DND-41 (cell line): Measurements from ENCODE around the gene WDR7.

Experiments used
- ATAC-seq: fragments of 200-7000 bp; cut with Tn5 transposase; 3 replicates; pipeline ENCODE4 v1.9.1; 2021; ENCODE audit warnings: low read depth; ENCODE audit not compliant: insufficient read depth
- DNase-seq: peaks from one replicate; pipeline ENCODE4 v3.0.0-alpha.2; 2020
- H2AFZ ChIP-seq: 2 replicates; pipeline ENCODE4 v1.6.0; 2012; ENCODE audit warnings: low read depth, low read length
- H3K27ac ChIP-seq: 2 replicates; pipeline ENCODE4 v1.5.1; 2012; ENCODE audit warnings: low read length, inconsistent platforms
- H3K27me3 ChIP-seq: fragments of 200-600 bp; sonication (generic); 2 replicates; pipeline ENCODE4 v1.6.0; 2012; ENCODE audit warnings: low read length, mild to moderate bottlenecking, inconsistent platforms; ENCODE audit not compliant: insufficient read depth, poor library complexity
- H3K36me3 ChIP-seq: 2 replicates; pipeline ENCODE4 v1.5.1; 2012; ENCODE audit warnings: low read length, inconsistent platforms; ENCODE audit not compliant: insufficient read depth
- H3K4me1 ChIP-seq: 2 replicates; pipeline ENCODE4 v1.5.1; 2012; ENCODE audit warnings: mild to moderate bottlenecking, low read length; ENCODE audit not compliant: insufficient read depth
- H3K4me2 ChIP-seq: 2 replicates; pipeline ENCODE4 v1.6.0; 2012; ENCODE audit warnings: mild to moderate bottlenecking, moderate library complexity, low read length, inconsistent platforms; ENCODE audit not compliant: insufficient read depth
- H3K4me3 ChIP-seq, 2 experiments: fragments of 200-600 bp in 1 of 2; shearing (Covaris generic) in 1 of 2; 2 replicates each; pipeline ENCODE4 v1.5.1; 2012 to 2016; ENCODE audit warnings: inconsistent platforms in 2 of 2, low read length in 2 of 2, mild to moderate bottlenecking in 2 of 2, low read depth in 1 of 2, moderate library complexity in 1 of 2
- H3K79me2 ChIP-seq: 2 replicates; pipeline ENCODE4 v1.6.0; 2012; ENCODE audit warnings: low read length, inconsistent platforms; ENCODE audit not compliant: insufficient read depth
- H3K9ac ChIP-seq: 2 replicates; pipeline ENCODE4 v1.6.0; 2012; ENCODE audit warnings: low read depth, mild to moderate bottlenecking, inconsistent platforms, low read length, moderate library complexity
- H3K9me3 ChIP-seq: 2 replicates; pipeline ENCODE4 v1.5.1; 2012; ENCODE audit warnings: low read length, moderate library complexity, mild to moderate bottlenecking, inconsistent platforms; ENCODE audit not compliant: insufficient read depth, severe bottlenecking
- H4K20me1 ChIP-seq: 2 replicates; pipeline ENCODE4 v1.6.0; 2012; ENCODE audit warnings: low read length; ENCODE audit not compliant: insufficient read depth
- EZH2 ChIP-seq: IDR thresholded peaks from 3 replicates; pipeline ENCODE4 v1.6.1; 2012; ENCODE audit warnings: borderline replicate concordance, low read depth, mild to moderate bottlenecking, moderate library complexity, low read length, inconsistent platforms; ENCODE audit not compliant: severe bottlenecking
- TF ChIP-seq, protein P1 (sequence below): IDR thresholded peaks from 2 replicates; pipeline ENCODE4 v1.5.1; 2012; ENCODE audit warnings: borderline replicate concordance, low read length, moderate library complexity, mild to moderate bottlenecking; ENCODE audit not compliant: poor library complexity, severe bottlenecking; ENCODE audit errors: extremely low read depth

WDR7 gene

DNA sequence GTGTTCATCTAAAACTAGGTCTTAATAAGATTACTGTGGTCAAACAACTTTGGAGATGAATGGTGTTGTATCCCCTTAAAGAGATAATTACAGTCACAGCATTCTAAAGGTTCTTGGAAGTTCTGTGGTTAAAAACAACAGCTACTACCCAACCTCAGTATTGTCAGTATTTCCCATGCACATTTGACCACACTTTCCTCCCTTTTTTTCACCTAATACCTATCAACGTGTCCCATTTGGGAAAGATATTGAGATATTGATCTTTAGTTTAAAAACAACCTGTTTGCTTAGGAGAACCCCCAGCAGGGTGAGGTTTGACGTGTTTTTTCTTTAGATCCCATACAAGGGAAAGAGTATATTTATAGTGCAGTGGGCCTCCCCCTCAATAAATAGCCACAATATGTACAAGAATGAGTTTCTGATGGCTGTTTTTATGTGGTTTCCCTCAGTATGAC is 65.6 kb downstream of the WDR7 start:
- Histone ChIP-seq H4K20me1 (no peaks in the 10 kb centered on the region), H3K27ac (no peak overlapping the region), H3K9ac (no peak overlapping the region), H3K4me3 (no peak overlapping the region), H3K27me3 (no peaks in the 10 kb centered on the region), H3K9me3 (no peaks in the 10 kb centered on the region), H3K4me2 (no peak overlapping the region), H2AFZ (no peak overlapping the region), H3K4me1 (no peaks in the 10 kb centered on the region), H3K36me3 (peaks cover 3% of the 10 kb centered on the region; the same call in 1 of the 2 replicates), H3K79me2 (no peaks in the 10 kb centered on the region)
- peak; percentile 54 for ATAC-seq
- no peak for DNase-seq
- TF ChIP-seq, protein P1, sequence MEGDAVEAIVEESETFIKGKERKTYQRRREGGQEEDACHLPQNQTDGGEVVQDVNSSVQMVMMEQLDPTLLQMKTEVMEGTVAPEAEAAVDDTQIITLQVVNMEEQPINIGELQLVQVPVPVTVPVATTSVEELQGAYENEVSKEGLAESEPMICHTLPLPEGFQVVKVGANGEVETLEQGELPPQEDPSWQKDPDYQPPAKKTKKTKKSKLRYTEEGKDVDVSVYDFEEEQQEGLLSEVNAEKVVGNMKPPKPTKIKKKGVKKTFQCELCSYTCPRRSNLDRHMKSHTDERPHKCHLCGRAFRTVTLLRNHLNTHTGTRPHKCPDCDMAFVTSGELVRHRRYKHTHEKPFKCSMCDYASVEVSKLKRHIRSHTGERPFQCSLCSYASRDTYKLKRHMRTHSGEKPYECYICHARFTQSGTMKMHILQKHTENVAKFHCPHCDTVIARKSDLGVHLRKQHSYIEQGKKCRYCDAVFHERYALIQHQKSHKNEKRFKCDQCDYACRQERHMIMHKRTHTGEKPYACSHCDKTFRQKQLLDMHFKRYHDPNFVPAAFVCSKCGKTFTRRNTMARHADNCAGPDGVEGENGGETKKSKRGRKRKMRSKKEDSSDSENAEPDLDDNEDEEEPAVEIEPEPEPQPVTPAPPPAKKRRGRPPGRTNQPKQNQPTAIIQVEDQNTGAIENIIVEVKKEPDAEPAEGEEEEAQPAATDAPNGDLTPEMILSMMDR: no peak
- no peak for TF ChIP-seq EZH2

DNA sequence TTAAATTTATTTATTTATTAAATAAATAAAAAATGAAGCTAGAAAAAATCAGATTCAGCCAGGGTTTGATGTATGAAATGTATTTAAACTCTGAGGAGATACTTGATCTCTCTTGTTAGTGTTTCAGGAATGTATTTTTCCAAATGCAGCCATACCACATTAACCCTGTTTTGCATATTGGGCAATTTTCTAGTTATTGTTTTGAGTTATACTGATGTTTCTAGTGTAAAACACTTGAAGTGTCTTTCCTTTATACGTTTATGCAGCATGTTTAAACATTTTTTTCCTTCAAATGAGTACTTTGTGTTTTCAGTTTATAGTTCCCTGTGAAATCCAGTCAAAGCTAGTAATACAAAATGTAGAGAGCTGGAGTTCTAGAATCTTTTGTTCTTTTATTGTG is 69.9 kb downstream of the WDR7 start:
- Histone ChIP-seq H3K4me2 (no peak overlapping the region), H3K4me1 (no peaks in the 10 kb centered on the region), H4K20me1 (no peaks in the 10 kb centered on the region), H3K27ac (no peak overlapping the region), H3K27me3 (no peaks in the 10 kb centered on the region), H3K4me3 (no peak overlapping the region), H3K9ac (no peak overlapping the region), H3K79me2 (no peaks in the 10 kb centered on the region), H3K9me3 (no peaks in the 10 kb centered on the region), H3K36me3 (peaks cover 3% of the 10 kb centered on the region; the same call in 1 of the 2 replicates), H2AFZ (no peak overlapping the region)
- TF ChIP-seq, protein P1: no peak
- TF ChIP-seq EZH2: no peak
- ATAC-seq: no peak
- DNase-seq: no peak

DNA sequence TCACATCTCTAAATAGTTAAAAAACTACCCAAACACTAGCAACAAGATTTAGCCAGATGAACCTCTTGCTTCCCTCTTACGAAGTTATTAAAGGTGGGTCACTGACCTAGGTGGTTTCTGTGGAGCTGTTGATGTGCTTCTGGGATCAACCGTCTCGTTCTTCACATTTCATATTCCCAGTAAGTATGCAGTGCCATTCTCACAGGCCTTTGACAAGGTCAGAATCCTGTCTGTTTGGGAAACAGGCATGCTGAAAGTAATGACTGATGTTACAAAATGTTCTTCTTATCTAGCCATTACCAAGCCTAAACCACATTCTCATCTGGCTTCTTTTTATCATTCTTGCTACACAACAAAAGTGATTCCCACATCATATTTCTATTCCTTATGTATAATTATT is 70.3 kb downstream of the WDR7 start:
- Histone ChIP-seq H3K4me2 (no peak overlapping the region), H3K9me3 (no peaks in the 10 kb centered on the region), H3K36me3 (peaks cover 3% of the 10 kb centered on the region; the same call in 1 of the 2 replicates), H3K4me1 (no peaks in the 10 kb centered on the region), H4K20me1 (no peaks in the 10 kb centered on the region), H3K9ac (no peak overlapping the region), H3K27me3 (no peaks in the 10 kb centered on the region), H3K79me2 (no peaks in the 10 kb centered on the region), H3K27ac (no peak overlapping the region), H3K4me3 (no peak overlapping the region), H2AFZ (no peak overlapping the region)
- no peak for ATAC-seq
- DNase-seq: no peak
- no peak for TF ChIP-seq EZH2
- TF ChIP-seq, protein P1: no peak

DNA sequence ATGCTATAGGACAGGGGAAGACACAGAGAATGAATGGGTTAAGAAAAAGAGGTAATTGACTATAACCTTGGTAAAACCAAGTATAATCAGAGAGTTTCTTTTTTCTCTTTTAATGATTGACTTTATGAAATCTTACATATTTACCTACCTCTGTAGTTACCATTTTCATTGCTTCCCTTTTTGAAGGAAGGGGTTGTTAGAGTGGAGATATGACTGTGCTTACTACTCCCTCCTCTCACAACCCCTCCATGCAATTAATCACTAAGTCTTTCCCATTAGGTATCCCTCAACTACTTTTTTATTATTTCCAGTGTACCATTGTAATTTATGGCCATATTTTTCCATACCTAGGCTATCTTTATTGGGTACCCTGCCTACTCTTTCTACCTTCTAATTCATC is 71.4 kb downstream of the WDR7 start:
- Histone ChIP-seq H3K27me3 (no peaks in the 10 kb centered on the region), H3K4me1 (no peaks in the 10 kb centered on the region), H3K79me2 (no peaks in the 10 kb centered on the region), H2AFZ (no peak overlapping the region), H4K20me1 (no peaks in the 10 kb centered on the region), H3K36me3 (peaks cover 3% of the 10 kb centered on the region; the same call in 1 of the 2 replicates), H3K27ac (no peak overlapping the region), H3K9ac (no peak overlapping the region), H3K9me3 (no peaks in the 10 kb centered on the region), H3K4me2 (no peak overlapping the region), H3K4me3 (no peak overlapping the region)
- ATAC-seq (no peak), DNase-seq (no peak)
- no peak for TF ChIP-seq EZH2
- TF ChIP-seq, protein P1: no peak
